ENCODE data around the gene EGFL7. TPM values are rescaled to one million over a fixed set of nuclear protein-coding genes. Genes with fewer than 3 reads are reported as not detected.

Gene EGFL7
- total RNA-seq, 4 donors from 2014 or later, result 12.3 to 64.7 (median 33.6) TPM

DNA sequence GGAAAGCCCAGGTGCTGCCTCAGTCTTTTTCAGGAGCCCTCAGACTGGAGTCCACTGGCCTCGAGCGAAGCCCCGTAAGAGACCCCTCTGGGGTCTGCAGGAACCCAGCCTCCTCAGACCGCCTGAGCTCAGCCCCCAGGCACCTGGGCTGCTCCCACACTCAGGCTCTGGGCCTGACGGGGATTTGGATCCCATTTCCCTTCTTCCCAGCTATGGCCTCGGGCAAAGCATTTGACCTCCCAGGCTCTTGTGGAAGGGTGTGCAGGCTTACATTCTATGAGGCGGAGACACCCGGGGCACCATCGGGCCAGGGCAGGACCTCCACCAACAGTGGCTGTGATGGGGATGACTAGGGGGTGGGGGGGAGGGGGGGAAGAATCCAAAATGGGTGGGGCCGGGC, 20.0 kb downstream of the EGFL7 start:
- 95% methylated on average over 10 of the region's 10 CpGs; no CpG with 5 or more reads in 1 of the 2 donors for WGBS, 2 donors (ENCODE audit: low coverage in 1 of 2)
- peaks cover 15 to 27% (median 21%) of the 10 kb centered on the region in 4 donors for H3K4me1 ChIP-seq
- no peak overlapping the region for H3K4me3 ChIP-seq
- in situ Hi-C loops (cut with MboI; ENCODE audit: low pct_ligation_motif_present in 1 of 4, low pct_unique_long_range_greater_than_20kb in 1 of 4, low sequenced_read_pairs in 3 of 4) (no loop called here), intact Hi-C loops (cut with DNase I; ENCODE audit: low total_unique reads) (no loop called here)
- no peaks in the 10 kb centered on the region for H3K36me3 ChIP-seq
- H3K27ac ChIP-seq, result no peak overlapping the region
- DNase-seq, result no peak
- no peaks in the 10 kb centered on the region for H3K27me3 ChIP-seq
- TF ChIP-seq EP300 (IDR thresholded peaks at IDR 0.05; ENCODE audit: low read depth), result no peak
- no peak for TF ChIP-seq CTCF (IDR thresholded peaks at IDR 0.05)
- TF ChIP-seq POLR2AphosphoS5 (IDR thresholded peaks at IDR 0.05), result no peak
- TF ChIP-seq POLR2A (IDR thresholded peaks at IDR 0.05), result no peak
- no peaks in the 10 kb centered on the region for H3K9me3 ChIP-seq

DNA sequence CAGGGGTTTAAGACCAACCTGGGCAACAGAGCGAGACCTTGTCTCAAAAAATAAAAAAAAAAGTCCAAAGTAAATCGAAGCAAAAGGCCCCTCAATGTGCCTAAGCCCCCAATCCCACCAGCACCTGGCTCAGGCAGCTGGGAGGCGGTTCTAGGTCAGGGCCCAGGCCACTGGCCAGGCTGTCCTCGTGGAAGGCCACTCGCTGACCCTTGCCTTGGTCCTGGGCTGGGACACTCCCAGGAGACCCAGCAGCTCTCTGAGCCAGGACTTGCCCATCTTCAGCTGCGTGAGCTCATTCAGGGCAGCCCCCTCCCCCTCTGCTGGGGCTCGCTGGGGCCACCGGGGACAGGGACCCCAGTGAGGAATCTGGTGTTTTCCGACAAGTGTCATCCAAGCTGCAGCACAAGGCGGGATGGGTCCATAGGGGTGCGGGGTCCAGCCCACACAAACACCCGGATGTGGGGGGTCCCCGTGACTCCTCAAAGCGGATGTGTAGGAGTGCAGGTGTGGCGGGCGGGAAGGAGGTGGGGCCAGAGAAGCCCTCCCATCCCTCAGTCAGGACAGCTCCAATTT, 20.5 kb downstream of the EGFL7 start:
- Histone ChIP-seq H3K4me3 (no peak overlapping the region), H3K4me1 (peaks cover 15 to 32% (median 27%) of the 10 kb centered on the region in 4 donors), H3K27me3 (no peaks in the 10 kb centered on the region), H3K9me3 (no peaks in the 10 kb centered on the region), H3K36me3 (no peaks in the 10 kb centered on the region), H3K27ac (no peak overlapping the region)
- WGBS, 2 donors (ENCODE audit: low coverage in 1 of 2), result 88% methylated on average over 16 of the region's 16 CpGs; no CpG with 5 or more reads in 1 of the 2 donors
- DNase-seq, result no peak
- intact Hi-C loops (cut with DNase I; ENCODE audit: low total_unique reads), result no loop called here
- TF ChIP-seq EP300 (IDR thresholded peaks at IDR 0.05; ENCODE audit: low read depth) (no peak), CTCF (IDR thresholded peaks at IDR 0.05) (no peak), POLR2AphosphoS5 (IDR thresholded peaks at IDR 0.05) (no peak), POLR2A (IDR thresholded peaks at IDR 0.05) (no peak)
- in situ Hi-C loops (cut with MboI; ENCODE audit: low pct_ligation_motif_present in 1 of 4, low pct_unique_long_range_greater_than_20kb in 1 of 4, low sequenced_read_pairs in 3 of 4), result no loop called here

GRCh38 chr9:136683755-136684154, 21.0 kb downstream of the EGFL7 start:
- Histone ChIP-seq H3K36me3 (no peaks in the 10 kb centered on the region), H3K27me3 (no peaks in the 10 kb centered on the region), H3K4me3 (no peak overlapping the region), H3K27ac (no peak overlapping the region), H3K4me1 (peaks cover 18 to 35% (median 31%) of the 10 kb centered on the region in 4 donors), H3K9me3 (no peaks in the 10 kb centered on the region)
- intact Hi-C loops (cut with DNase I; ENCODE audit: low total_unique reads), result no loop called here
- no peak for DNase-seq
- TF ChIP-seq POLR2AphosphoS5 (IDR thresholded peaks at IDR 0.05) (no peak), POLR2A (IDR thresholded peaks at IDR 0.05) (no peak), EP300 (IDR thresholded peaks at IDR 0.05; ENCODE audit: low read depth) (no peak), CTCF (IDR thresholded peaks at IDR 0.05) (no peak)
- WGBS, 2 donors (ENCODE audit: low coverage in 1 of 2), result 89 to 100% methylated on average over 1 to 14 of the region's 14 CpGs
- in situ Hi-C loops (cut with MboI; ENCODE audit: low pct_ligation_motif_present in 1 of 4, low pct_unique_long_range_greater_than_20kb in 1 of 4, low sequenced_read_pairs in 3 of 4), result no loop called here

- Histone ChIP-seq H3K4me1 (peaks cover 18 to 41% (median 31%) of the 10 kb centered on the region in 4 donors), H3K36me3 (no peaks in the 10 kb centered on the region), H3K27ac (no peak overlapping the region), H3K27me3 (no peaks in the 10 kb centered on the region), H3K4me3 (no peak overlapping the region), H3K9me3 (no peaks in the 10 kb centered on the region)
- 72 to 81% methylated on average over 6 to 15 of the region's 15 CpGs for WGBS, 2 donors (ENCODE audit: low coverage in 1 of 2)
- in situ Hi-C loops (cut with MboI; ENCODE audit: low pct_ligation_motif_present in 1 of 4, low pct_unique_long_range_greater_than_20kb in 1 of 4, low sequenced_read_pairs in 3 of 4) (no loop called here), intact Hi-C loops (cut with DNase I; ENCODE audit: low total_unique reads) (no loop called here)
- DNase-seq, result no peak
- TF ChIP-seq EP300 (IDR thresholded peaks at IDR 0.05; ENCODE audit: low read depth) (no peak), POLR2A (IDR thresholded peaks at IDR 0.05) (no peak), CTCF (IDR thresholded peaks at IDR 0.05) (no peak), POLR2AphosphoS5 (IDR thresholded peaks at IDR 0.05) (no peak)
Observed at GRCh38 chr9:136684339-136684738, 21.6 kb downstream of the EGFL7 start.
